ENCODE data around the gene TNIP2.

The TNIP2 gene

GRCh38 chr4:2714918-2715317 is 41.2 kb downstream of the TNIP2 start:
- no peak for DNase-seq (ENCODE audit: low spot score)

GRCh38 chr4:2714061-2714770 is 41.9 kb downstream of the TNIP2 start:
- DNase-seq (ENCODE audit: low spot score): no peak

- no peak for DNase-seq (ENCODE audit: low spot score)
These were observed 42.8 kb downstream of the TNIP2 start for GRCh38 chr4:2713337-2713736.

- no peak for DNase-seq (ENCODE audit: low spot score)
These were observed 43.8 kb downstream of the TNIP2 start for GRCh38 chr4:2712261-2712842.

- DNase-seq (ENCODE audit: low spot score): no peak
These were observed 53.4 kb downstream of the TNIP2 start for GRCh38 chr4:2702770-2703169.

GRCh38 chr4:2702361-2702760 is 53.8 kb downstream of the TNIP2 start:
- DNase-seq (ENCODE audit: low spot score): no peak

- no peak for DNase-seq (ENCODE audit: low spot score)
These were observed 56.1 kb downstream of the TNIP2 start for GRCh38 chr4:2700031-2700430.

GRCh38 chr4:2699534-2699933 is 56.6 kb downstream of the TNIP2 start:
- DNase-seq (ENCODE audit: low spot score): no peak

GRCh38 chr4:2698951-2699505 is 57.1 kb downstream of the TNIP2 start:
- no peak for DNase-seq (ENCODE audit: low spot score)

- DNase-seq (ENCODE audit: low spot score): no peak
These were observed 57.6 kb downstream of the TNIP2 start for GRCh38 chr4:2698504-2698903.

GRCh38 chr4:2697995-2698414 is 58.1 kb downstream of the TNIP2 start:
- no peak for DNase-seq (ENCODE audit: low spot score)

- DNase-seq (ENCODE audit: low spot score): no peak
These were observed 59.7 kb downstream of the TNIP2 start for GRCh38 chr4:2696423-2696822.

- no peak for DNase-seq (ENCODE audit: low spot score)
These were observed 60.6 kb downstream of the TNIP2 start for GRCh38 chr4:2695346-2696060.

- no peak for DNase-seq (ENCODE audit: low spot score)
These were observed 61.4 kb downstream of the TNIP2 start for GRCh38 chr4:2694691-2695090.

GRCh38 chr4:2691952-2692435 is 64.1 kb downstream of the TNIP2 start:
- DNase-seq (ENCODE audit: low spot score): no peak
